Stimulated activated CD4-positive, alpha-beta T cell treated with anti-CD3 and anti-CD28 coated beads, Interleukin-2, amount 100 ng/mL, for 4 hours (primary cell): ENCODE measurements around the gene OPRL1.

Source experiments
- DNase-seq: peaks from one replicate; pipeline ENCODE4 v3.0.0-alpha.2; 2020; ENCODE audit warnings: low read depth

OPRL1 gene

GRCh38 chr20:64080013-64080812 is at the start of gene OPRL1:
OPRL1 (plus strand) TSS chr20:64080082; CDS start chr20:64092721, 12,639 bp downstream.
- DNase-seq: no peak

- DNase-seq: no peak
These were observed 49.3 kb upstream of the OPRL1 start for GRCh38 chr20:64030371-64031134.

- DNase-seq: no peak
These were observed 48.0 kb upstream of the OPRL1 start for GRCh38 chr20:64031822-64032314.

- no peak for DNase-seq
These were observed 46.9 kb upstream of the OPRL1 start for GRCh38 chr20:64032706-64033624.

- no peak for DNase-seq
These were observed 45.8 kb upstream of the OPRL1 start for GRCh38 chr20:64033981-64034493.

- no peak for DNase-seq
These were observed 44.6 kb upstream of the OPRL1 start for GRCh38 chr20:64035066-64035932.

GRCh38 chr20:64035933-64036345 is 43.9 kb upstream of the OPRL1 start, which contains the start of gene C20orf204:
C20orf204 (plus strand) TSS chr20:64036182; CDS start chr20:64036324, 142 bp downstream.
- no peak for DNase-seq

- no peak for DNase-seq
These were observed 43.3 kb upstream of the OPRL1 start for GRCh38 chr20:64036346-64037198.

- DNase-seq: no peak
These were observed 42.7 kb upstream of the OPRL1 start for GRCh38 chr20:64037199-64037497.

- no peak for DNase-seq
These were observed 42.2 kb upstream of the OPRL1 start for GRCh38 chr20:64037498-64038213.

GRCh38 chr20:64038224-64038564 is 41.7 kb upstream of the OPRL1 start:
- DNase-seq: no peak

- peak; percentile 71 for DNase-seq
These were observed 41.2 kb upstream of the OPRL1 start for GRCh38 chr20:64038565-64039292.

- no peak for DNase-seq
These were observed 40.4 kb upstream of the OPRL1 start for GRCh38 chr20:64039293-64040160.

GRCh38 chr20:64040231-64041039 is 39.4 kb upstream of the OPRL1 start:
- no peak for DNase-seq

GRCh38 chr20:64041040-64041780 is 38.7 kb upstream of the OPRL1 start:
- no peak for DNase-seq

GRCh38 chr20:64041781-64042053 is 38.2 kb upstream of the OPRL1 start:
- DNase-seq: no peak
